Parathyroid adenoma (tissue), 2 donors: ENCODE results near the gene HIGD1B.

Source experiments
- H2AFZ ChIP-seq: fragments of 300-600 bp; sonication (generic); one replicate; pipeline ENCODE4 v1.7.0; 2017; ENCODE audit warnings: antibody characterized with exemption, mild to moderate bottlenecking
- H3K27ac ChIP-seq: fragments of 300-600 bp; sonication (generic); one replicate; pipeline ENCODE4 v1.7.0; 2017
- H3K27me3 ChIP-seq: fragments of 300-600 bp; sonication (generic); one replicate; pipeline ENCODE4 v1.7.0; 2017; ENCODE audit warnings: low read length; ENCODE audit not compliant: control insufficient read depth, insufficient read depth
- H3K36me3 ChIP-seq: fragments of 300-600 bp; sonication (generic); one replicate; pipeline ENCODE4 v1.7.0; 2017; ENCODE audit warnings: low read length; ENCODE audit not compliant: control insufficient read depth, insufficient read depth
- H3K4me1 ChIP-seq: fragments of 300-600 bp; sonication (generic); one replicate; pipeline ENCODE4 v1.7.0; 2017; ENCODE audit warnings: control low read depth
- H3K4me2 ChIP-seq: fragments of 300-600 bp; sonication (generic); one replicate; pipeline ENCODE4 v1.7.0; 2017; ENCODE audit warnings: low read length
- H3K4me3 ChIP-seq: fragments of 300-600 bp; sonication (generic); one replicate; pipeline ENCODE4 v1.7.0; 2017; ENCODE audit warnings: low read depth, low read length
- H3K79me2 ChIP-seq: fragments of 300-600 bp; sonication (generic); one replicate; pipeline ENCODE4 v1.7.0; 2017; ENCODE audit warnings: control low read depth
- H3K9ac ChIP-seq: fragments of 300-600 bp; sonication (generic); one replicate; pipeline ENCODE4 v1.7.0; 2017; ENCODE audit warnings: mild to moderate bottlenecking
- H3K9me3 ChIP-seq: fragments of 300-600 bp; sonication (generic); one replicate; pipeline ENCODE4 v1.7.0; 2017; ENCODE audit warnings: low read length; ENCODE audit not compliant: control insufficient read depth
- CTCF ChIP-seq: fragments of 300-600 bp; sonication (generic); IDR thresholded peaks from one replicate; pipeline ENCODE4 v1.7.0; 2017; ENCODE audit warnings: antibody characterized with exemption, mild to moderate bottlenecking
- donor health status: primary hyperparathyroidism.

HIGD1B gene

GRCh38 chr17:44899074-44899782 lies 51.5 kb downstream of the HIGD1B start, which contains the start of gene EFTUD2:
Gene EFTUD2 (minus strand): TSS chr17:44899445. CDS start chr17:44894521, 4,924 bp downstream.
- Histone ChIP-seq H3K4me1 (no peaks in the 10 kb centered on the region), H2AFZ (peak within 1 kb of the TSS; percentile 87), H3K4me3 (peak within 1 kb of the TSS; percentile 93), H3K36me3 (no peaks in the 10 kb centered on the region), H3K4me2 (peak within 1 kb of the TSS; percentile 79), H3K27me3 (no peaks in the 10 kb centered on the region), H3K79me2 (peaks cover 27% of the 10 kb centered on the region), H3K9me3 (no peaks in the 10 kb centered on the region), H3K9ac (peak within 1 kb of the TSS; percentile 68), H3K27ac (peak within 1 kb of the TSS; percentile 98)
- TF ChIP-seq CTCF: peak; percentile 4
